H9 (cell line): Measurements from ENCODE around the gene ZNF683. TPM values are rescaled to one million over a fixed set of nuclear protein-coding genes. Genes with fewer than 3 reads are reported as not detected.

Experiments
- DNase-seq: peaks from one replicate; pipeline ENCODE4 v3.0.0-alpha.2; 2017
- H2AFZ ChIP-seq: one replicate; pipeline ENCODE4 v1.6.1; 2013; ENCODE audit warnings: mild to moderate bottlenecking, low read length, control low read depth, moderate library complexity
- H2AK5ac ChIP-seq: 2 replicates; pipeline ENCODE4 v1.6.1; 2013; ENCODE audit warnings: low read length, control low read depth, mixed read lengths; ENCODE audit not compliant: insufficient read length
- H2BK120ac ChIP-seq: one replicate; pipeline ENCODE4 v1.6.1; 2013; ENCODE audit warnings: low read depth, mild to moderate bottlenecking, low read length, control low read depth, inconsistent platforms; ENCODE audit not compliant: poor library complexity, severe bottlenecking
- H2BK12ac ChIP-seq: 2 replicates; pipeline ENCODE4 v1.6.1; 2013; ENCODE audit warnings: low read length, control low read depth, mixed read lengths, low read depth; ENCODE audit not compliant: insufficient read length
- H2BK15ac ChIP-seq: 2 replicates; pipeline ENCODE4 v1.6.1; 2013; ENCODE audit warnings: low read depth, low read length, control low read depth
- H2BK20ac ChIP-seq: one replicate; pipeline ENCODE4 v1.6.1; 2013; ENCODE audit warnings: low read depth, mild to moderate bottlenecking, low read length, control low read depth, inconsistent platforms; ENCODE audit not compliant: poor library complexity, severe bottlenecking
- H2BK5ac ChIP-seq: 2 replicates; pipeline ENCODE4 v1.6.1; 2013; ENCODE audit warnings: low read length, control low read depth, mixed read lengths; ENCODE audit not compliant: insufficient read length
- H3K14ac ChIP-seq: 2 replicates; pipeline ENCODE4 v1.6.1; 2013; ENCODE audit warnings: low read length, control low read depth; ENCODE audit not compliant: insufficient read depth
- H3K18ac ChIP-seq: 2 replicates; pipeline ENCODE4 v1.6.1; 2013; ENCODE audit warnings: low read depth, mild to moderate bottlenecking, mixed read lengths, low read length, control low read depth; ENCODE audit not compliant: insufficient read length
- H3K23ac ChIP-seq: 2 replicates; pipeline ENCODE4 v1.6.1; 2013; ENCODE audit warnings: low read length, control low read depth, mixed read lengths, low read depth; ENCODE audit not compliant: insufficient read length
- H3K23me2 ChIP-seq: 2 replicates; pipeline ENCODE4 v1.6.1; 2013; ENCODE audit warnings: low read depth, mild to moderate bottlenecking, mixed read lengths, low read length, control low read depth; ENCODE audit not compliant: insufficient read length, poor library complexity, severe bottlenecking
- H3K27ac ChIP-seq: 2 replicates; pipeline ENCODE4 v1.5.1; 2013; ENCODE audit warnings: low read length, control low read depth, mixed read lengths, low read depth; ENCODE audit not compliant: insufficient read length
- H3K27me3 ChIP-seq: 2 replicates; pipeline ENCODE4 v1.6.1; 2013; ENCODE audit warnings: low read length, control low read depth, inconsistent platforms; ENCODE audit not compliant: insufficient read depth
- H3K4ac ChIP-seq: 2 replicates; pipeline ENCODE4 v1.6.1; 2013; ENCODE audit warnings: low read depth, mild to moderate bottlenecking, control low read depth, inconsistent platforms, low read length, moderate library complexity
- H3K4me1 ChIP-seq: 2 replicates; pipeline ENCODE4 v1.6.1; 2013; ENCODE audit warnings: low read length, control low read depth, inconsistent platforms; ENCODE audit not compliant: insufficient read depth
- H3K4me2 ChIP-seq: 2 replicates; pipeline ENCODE4 v1.6.1; 2013; ENCODE audit warnings: low read length, control low read depth, mixed read lengths; ENCODE audit not compliant: insufficient read length, insufficient read depth
- H3K56ac ChIP-seq: 2 replicates; pipeline ENCODE4 v1.6.1; 2013; ENCODE audit warnings: low read depth, mild to moderate bottlenecking, mixed read lengths, low read length, control low read depth; ENCODE audit not compliant: insufficient read length
- H3K79me1 ChIP-seq: 2 replicates; pipeline ENCODE4 v1.6.1; 2013; ENCODE audit warnings: low read depth, mild to moderate bottlenecking, moderate library complexity, low read length, control low read depth, inconsistent platforms; ENCODE audit not compliant: insufficient read depth, poor library complexity, severe bottlenecking
- H3K79me2 ChIP-seq: 2 replicates; pipeline ENCODE4 v1.6.1; 2013; ENCODE audit warnings: low read length, control low read depth, inconsistent platforms; ENCODE audit not compliant: insufficient read depth
- H3K9ac ChIP-seq: 2 replicates; pipeline ENCODE4 v1.6.1; 2013; ENCODE audit warnings: low read length, control low read depth, mixed read lengths; ENCODE audit not compliant: insufficient read length; ENCODE audit errors: extremely low read depth
- H3K9me3 ChIP-seq: one replicate; pipeline ENCODE4 v1.6.1; 2013; ENCODE audit warnings: low read depth, low read length, inconsistent platforms; ENCODE audit not compliant: control insufficient read depth
- H3T11ph ChIP-seq: one replicate; pipeline ENCODE4 v1.6.1; 2013; ENCODE audit warnings: mild to moderate bottlenecking, low read length, control low read depth, inconsistent platforms
- H4K20me1 ChIP-seq: one replicate; pipeline ENCODE4 v1.6.1; 2013; ENCODE audit not compliant: control insufficient read depth, insufficient read length, insufficient read depth
- H4K5ac ChIP-seq: 2 replicates; pipeline ENCODE4 v1.6.1; 2013; ENCODE audit warnings: low read depth, mild to moderate bottlenecking, mixed read lengths, low read length, control low read depth; ENCODE audit not compliant: insufficient read length
- H4K8ac ChIP-seq: replicated peaks from 2 replicates; pipeline ENCODE4 v1.6.1; 2013; ENCODE audit warnings: low read length, control low read depth, mixed read lengths, low read depth; ENCODE audit not compliant: insufficient read length
- H4K91ac ChIP-seq: 2 replicates; pipeline ENCODE4 v1.6.1; 2013; ENCODE audit warnings: low read depth, mild to moderate bottlenecking, moderate library complexity, mixed read lengths, low read length, control low read depth; ENCODE audit not compliant: insufficient read length
- H3K27ac Mint-ChIP-seq, 3 experiments: 2 replicates in 2 of 3; 3 replicates in 1 of 3; pipeline ENCODE4 v1.8.0; 2020 to 2021; ENCODE audit warnings: mixed read lengths in 3 of 3, mild to moderate bottlenecking in 1 of 3, moderate library complexity in 1 of 3
- H3K27me3 Mint-ChIP-seq: 2 replicates; pipeline ENCODE4 v1.8.0; 2021; ENCODE audit warnings: low read depth, mild to moderate bottlenecking, moderate library complexity, mixed read lengths
- H3K36me3 Mint-ChIP-seq, 3 experiments: 2 replicates in 2 of 3; 3 replicates in 1 of 3; pipeline ENCODE4 v1.8.0; 2020 to 2021; ENCODE audit warnings: low read depth in 3 of 3, mixed read lengths in 3 of 3; ENCODE audit not compliant: insufficient read depth in 1 of 3
- H3K4me1 Mint-ChIP-seq, 2 experiments: 2 replicates each; pipeline ENCODE4 v1.8.0; 2020; ENCODE audit warnings: mixed read lengths in 2 of 2
- H3K4me3 Mint-ChIP-seq, 2 experiments: 2 replicates in 1 of 2; 3 replicates in 1 of 2; pipeline ENCODE4 v1.8.0; 2020 to 2021; ENCODE audit warnings: mild to moderate bottlenecking in 2 of 2, mixed read lengths in 2 of 2, moderate library complexity in 1 of 2
- H3K9me3 Mint-ChIP-seq, 2 experiments: 2 replicates in 1 of 2; 3 replicates in 1 of 2; pipeline ENCODE4 v1.8.0; 2020; ENCODE audit warnings: mild to moderate bottlenecking in 2 of 2, mixed read lengths in 2 of 2, moderate library complexity in 1 of 2
- CTCF ChIP-seq: fragments of 200-600 bp; sonication (generic); conservative IDR thresholded peaks from 3 replicates; pipeline ENCODE4 v1.8.0; 2021; ENCODE audit warnings: antibody characterized with exemption, mild to moderate bottlenecking
- WGBS: extraction: QIAGEN DNeasy Blood & Tissue Kit; methylation state at CpG from one replicate; pipeline ENCODE4 v1.1.7; 2013; ENCODE audit warnings: missing lambda C conversion rate, low lambda C conversion rate, mixed read lengths; ENCODE audit not compliant: insufficient read length; ENCODE audit errors: extremely low coverage; 5-methylcytosine and 5-hydroxymethylcytosine counted together
- total RNA-seq: library from RNA; stranded (reverse); gene quantifications from 2 replicates; pipeline ENCODE4 v1.2.1, GENCODE V29; 2021

The ZNF683 gene
- total RNA-seq, 1 experiment from 2014 or later, result not detected

DNA sequence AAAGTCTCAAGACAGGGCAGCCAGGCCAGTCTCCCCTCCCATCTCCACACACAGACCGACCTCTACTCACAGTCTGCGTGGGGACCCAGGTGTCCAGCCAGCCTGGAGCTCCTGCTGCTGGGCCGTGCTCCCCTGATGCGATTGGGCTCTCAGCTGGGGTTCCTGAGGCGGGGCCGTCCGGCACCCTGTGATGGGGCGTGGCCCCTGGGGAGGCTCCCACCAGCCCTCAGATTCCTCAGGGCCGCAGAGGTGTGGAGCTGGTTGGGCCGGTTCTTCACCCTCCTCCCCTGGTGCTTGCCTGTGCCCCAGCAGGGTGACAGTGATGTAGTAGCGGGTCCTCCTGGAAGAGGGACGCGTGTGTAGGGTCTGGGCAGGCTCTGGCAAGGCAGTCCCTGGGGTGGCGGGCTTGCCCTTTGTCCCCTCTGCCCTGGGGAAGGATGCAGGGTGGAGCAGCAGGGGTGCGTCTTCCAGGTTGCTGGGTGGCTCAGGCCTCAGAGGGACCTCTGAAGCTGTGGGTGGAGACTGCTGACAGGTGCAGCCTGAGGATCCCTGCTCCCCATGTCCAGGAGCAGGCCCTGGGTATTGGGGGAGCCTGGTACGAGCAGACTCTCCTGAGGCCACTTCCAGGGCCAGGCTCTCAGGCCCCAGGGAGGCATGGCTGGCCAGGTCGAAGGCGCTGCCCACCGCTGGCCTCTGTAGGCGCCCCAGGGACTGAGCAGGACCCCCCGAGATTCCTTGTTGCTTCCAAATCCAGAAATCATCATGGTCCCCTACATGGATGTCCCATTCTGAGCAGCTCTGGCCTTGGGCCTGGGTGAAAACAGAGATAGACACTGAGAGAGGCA is 18.4 kb downstream of the ZNF683 start, which contains the start of gene CRYBG2:
Gene CRYBG2, minus strand, starts transcription at position 155 of the 845 bp plus-strand sequence. CDS start 7,473 bp downstream, outside the sequence.
- Mint-ChIP-seq H3K4me3 (no peak within 1 kb of the TSS; a peak in 1 of 5 replicates), H3K27ac (no peak within 1 kb of the TSS; a peak in 1 of 7 replicates), H3K36me3 (no peaks in the 10 kb centered on the region), H3K9me3 (no peaks in the 10 kb centered on the region), H3K4me1 (peaks cover 43 to 56% of the 10 kb centered on the region in 2 experiments), H3K27me3 (peaks cover 11% of the 10 kb centered on the region)
- no peak within 1 kb of the TSS for H4K91ac ChIP-seq
- H3K23ac ChIP-seq, result no peak within 1 kb of the TSS
- H4K5ac ChIP-seq, result no peak within 1 kb of the TSS
- no peak for TF ChIP-seq CTCF
- no peak within 1 kb of the TSS for H2AK5ac ChIP-seq
- no peak within 1 kb of the TSS for H2BK15ac ChIP-seq
- no peak within 1 kb of the TSS for H3T11ph ChIP-seq
- no peak within 1 kb of the TSS for H3K56ac ChIP-seq
- no peak within 1 kb of the TSS for H2BK12ac ChIP-seq
- H2BK120ac ChIP-seq, result no peak within 1 kb of the TSS
- no peak within 1 kb of the TSS for H2BK5ac ChIP-seq
- H3K18ac ChIP-seq, result no peak within 1 kb of the TSS
- no peak within 1 kb of the TSS for H3K27ac ChIP-seq
- no peak within 1 kb of the TSS for H4K8ac ChIP-seq
- peaks cover 5% of the 10 kb centered on the region for H3K4me1 ChIP-seq
- no peak within 1 kb of the TSS for H3K4ac ChIP-seq
- DNase-seq, result no peak
- H3K23me2 ChIP-seq, result no peaks in the 10 kb centered on the region
- H3K14ac ChIP-seq, result no peak within 1 kb of the TSS; the same call in 1 of the 2 replicates
- no peak within 1 kb of the TSS for H3K4me2 ChIP-seq
- WGBS, result no CpG with 5 or more reads among the region's 21 CpGs
- H2BK20ac ChIP-seq, result no peak within 1 kb of the TSS
- H2AFZ ChIP-seq, result no peak within 1 kb of the TSS
- H4K20me1 ChIP-seq, result no peaks in the 10 kb centered on the region
- no peaks in the 10 kb centered on the region for H3K27me3 ChIP-seq
- no peaks in the 10 kb centered on the region for H3K79me1 ChIP-seq
- no peaks in the 10 kb centered on the region for H3K79me2 ChIP-seq
- H3K9me3 ChIP-seq, result no peaks in the 10 kb centered on the region
- no peak within 1 kb of the TSS for H3K9ac ChIP-seq
